Loucy (cell line): ENCODE data around the gene ADAMTSL2.

Experiments used
- H2AFZ ChIP-seq: fragments of 200-600 bp; sonication (generic); 2 replicates; pipeline ENCODE4 v1.6.0; 2016; ENCODE audit warnings: antibody characterized with exemption, mild to moderate bottlenecking, low read length, moderate library complexity
- H3F3A ChIP-seq: fragments of 200-600 bp; 2 replicates; pipeline ENCODE4 v1.6.0; 2016; ENCODE audit warnings: antibody characterized with exemption, low read depth, mild to moderate bottlenecking
- H3K27me3 ChIP-seq: fragments of 200-600 bp; sonication (generic); 2 replicates; pipeline ENCODE4 v1.6.1; 2014; ENCODE audit warnings: low read length, mild to moderate bottlenecking; ENCODE audit not compliant: insufficient read depth, poor library complexity, severe bottlenecking
- H3K36me3 ChIP-seq: fragments of 200-600 bp; sonication (generic); 2 replicates; pipeline ENCODE4 v1.6.1; 2016; ENCODE audit warnings: low read length; ENCODE audit not compliant: insufficient read depth
- H3K4me1 ChIP-seq: fragments of 200-600 bp; sonication (generic); 2 replicates; pipeline ENCODE4 v1.5.1; 2014; ENCODE audit warnings: low read length, mild to moderate bottlenecking; ENCODE audit not compliant: insufficient read depth, poor library complexity, severe bottlenecking
- H3K4me2 ChIP-seq: fragments of 200-600 bp; sonication (generic); 2 replicates; pipeline ENCODE4 v1.6.0; 2014; ENCODE audit warnings: antibody characterized with exemption, low read length, low read depth, mild to moderate bottlenecking; ENCODE audit not compliant: poor library complexity, severe bottlenecking
- H3K4me3 ChIP-seq: fragments of 200-600 bp; sonication (generic); 2 replicates; pipeline ENCODE4 v1.5.1; 2014; ENCODE audit warnings: low read length, mild to moderate bottlenecking, mixed read lengths; ENCODE audit not compliant: poor library complexity, severe bottlenecking
- H3K79me2 ChIP-seq: fragments of 200-600 bp; sonication (generic); 2 replicates; pipeline ENCODE4 v1.6.1; 2014; ENCODE audit warnings: low read length; ENCODE audit not compliant: insufficient read depth
- H3K9ac ChIP-seq: fragments of 200-600 bp; sonication (generic); 2 replicates; pipeline ENCODE4 v1.6.0; 2014; ENCODE audit warnings: mild to moderate bottlenecking, low read depth, low read length, moderate library complexity; ENCODE audit not compliant: poor library complexity, severe bottlenecking
- H3K9me2 ChIP-seq: fragments of 200-600 bp; sonication (generic); replicated peaks from 2 replicates; pipeline ENCODE4 v1.6.1; 2016; ENCODE audit warnings: low read depth, low read length, mixed read lengths
- H3K9me3 ChIP-seq: fragments of 200-600 bp; sonication (generic); 2 replicates; pipeline ENCODE4 v1.6.1; 2014; ENCODE audit warnings: mild to moderate bottlenecking, antibody characterized with exemption, low read length, low read depth; ENCODE audit not compliant: insufficient read depth
- H4K20me1 ChIP-seq: fragments of 200-600 bp; sonication (generic); 2 replicates; pipeline ENCODE4 v1.6.0; 2014; ENCODE audit warnings: antibody characterized with exemption, low read length, mild to moderate bottlenecking; ENCODE audit not compliant: insufficient read depth, poor library complexity, severe bottlenecking
- EZH2phosphoT487 ChIP-seq: fragments of 200-600 bp; IDR thresholded peaks from 2 replicates; pipeline ENCODE4 v1.6.1; 2018; ENCODE audit warnings: antibody characterized with exemption, mild to moderate bottlenecking, moderate library complexity, borderline replicate concordance
- TF ChIP-seq, protein P1 (sequence below): fragments of 200-600 bp; sonication (generic); conservative IDR thresholded peaks from 2 replicates; pipeline ENCODE4 v1.5.1; 2014; ENCODE audit warnings: mild to moderate bottlenecking, antibody characterized with exemption, low read length

ADAMTSL2 gene

DNA sequence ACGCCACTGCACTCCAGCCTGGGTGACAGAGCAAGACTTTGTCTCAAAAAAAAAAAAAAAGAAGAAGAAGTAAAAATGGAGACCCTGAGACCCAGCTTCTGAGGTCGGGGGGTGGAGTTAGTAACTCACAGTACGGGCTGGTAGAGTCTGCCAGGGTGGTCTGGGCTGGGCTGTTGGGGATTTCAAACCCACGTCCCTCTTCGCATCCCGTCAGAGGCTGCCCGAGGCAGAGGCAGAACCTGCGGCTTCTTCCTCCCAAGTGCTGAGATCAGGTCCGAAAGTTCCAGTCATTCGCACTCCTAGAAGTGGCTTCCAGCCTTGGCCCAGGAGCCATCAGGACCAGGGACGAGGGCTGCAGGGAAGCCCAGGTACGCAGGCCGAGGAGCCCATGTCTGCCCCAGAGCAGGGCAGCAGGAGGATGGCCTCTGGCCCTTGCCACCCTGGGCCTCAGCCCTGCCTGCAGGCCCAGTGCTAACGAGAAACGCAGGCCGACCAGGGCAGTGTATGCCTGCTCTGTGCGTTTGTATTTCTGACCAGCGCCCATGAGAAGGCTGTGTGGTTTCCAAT is 45.7 kb upstream of the ADAMTSL2 start:
- Histone ChIP-seq H4K20me1 (no peaks in the 10 kb centered on the region), H3K9me3 (no peaks in the 10 kb centered on the region), H3K4me2 (no peak overlapping the region), H3K4me1 (peaks cover 4% of the 10 kb centered on the region), H3K36me3 (no peaks in the 10 kb centered on the region), H3K9me2 (no peaks in the 10 kb centered on the region), H3F3A (no peaks in the 10 kb centered on the region), H3K79me2 (no peaks in the 10 kb centered on the region), H3K9ac (no peak overlapping the region), H2AFZ (no peak overlapping the region), H3K27me3 (no peaks in the 10 kb centered on the region), H3K4me3 (no peak overlapping the region)
- no peak for TF ChIP-seq EZH2phosphoT487
- TF ChIP-seq, protein P1, sequence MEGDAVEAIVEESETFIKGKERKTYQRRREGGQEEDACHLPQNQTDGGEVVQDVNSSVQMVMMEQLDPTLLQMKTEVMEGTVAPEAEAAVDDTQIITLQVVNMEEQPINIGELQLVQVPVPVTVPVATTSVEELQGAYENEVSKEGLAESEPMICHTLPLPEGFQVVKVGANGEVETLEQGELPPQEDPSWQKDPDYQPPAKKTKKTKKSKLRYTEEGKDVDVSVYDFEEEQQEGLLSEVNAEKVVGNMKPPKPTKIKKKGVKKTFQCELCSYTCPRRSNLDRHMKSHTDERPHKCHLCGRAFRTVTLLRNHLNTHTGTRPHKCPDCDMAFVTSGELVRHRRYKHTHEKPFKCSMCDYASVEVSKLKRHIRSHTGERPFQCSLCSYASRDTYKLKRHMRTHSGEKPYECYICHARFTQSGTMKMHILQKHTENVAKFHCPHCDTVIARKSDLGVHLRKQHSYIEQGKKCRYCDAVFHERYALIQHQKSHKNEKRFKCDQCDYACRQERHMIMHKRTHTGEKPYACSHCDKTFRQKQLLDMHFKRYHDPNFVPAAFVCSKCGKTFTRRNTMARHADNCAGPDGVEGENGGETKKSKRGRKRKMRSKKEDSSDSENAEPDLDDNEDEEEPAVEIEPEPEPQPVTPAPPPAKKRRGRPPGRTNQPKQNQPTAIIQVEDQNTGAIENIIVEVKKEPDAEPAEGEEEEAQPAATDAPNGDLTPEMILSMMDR: no peak

DNA sequence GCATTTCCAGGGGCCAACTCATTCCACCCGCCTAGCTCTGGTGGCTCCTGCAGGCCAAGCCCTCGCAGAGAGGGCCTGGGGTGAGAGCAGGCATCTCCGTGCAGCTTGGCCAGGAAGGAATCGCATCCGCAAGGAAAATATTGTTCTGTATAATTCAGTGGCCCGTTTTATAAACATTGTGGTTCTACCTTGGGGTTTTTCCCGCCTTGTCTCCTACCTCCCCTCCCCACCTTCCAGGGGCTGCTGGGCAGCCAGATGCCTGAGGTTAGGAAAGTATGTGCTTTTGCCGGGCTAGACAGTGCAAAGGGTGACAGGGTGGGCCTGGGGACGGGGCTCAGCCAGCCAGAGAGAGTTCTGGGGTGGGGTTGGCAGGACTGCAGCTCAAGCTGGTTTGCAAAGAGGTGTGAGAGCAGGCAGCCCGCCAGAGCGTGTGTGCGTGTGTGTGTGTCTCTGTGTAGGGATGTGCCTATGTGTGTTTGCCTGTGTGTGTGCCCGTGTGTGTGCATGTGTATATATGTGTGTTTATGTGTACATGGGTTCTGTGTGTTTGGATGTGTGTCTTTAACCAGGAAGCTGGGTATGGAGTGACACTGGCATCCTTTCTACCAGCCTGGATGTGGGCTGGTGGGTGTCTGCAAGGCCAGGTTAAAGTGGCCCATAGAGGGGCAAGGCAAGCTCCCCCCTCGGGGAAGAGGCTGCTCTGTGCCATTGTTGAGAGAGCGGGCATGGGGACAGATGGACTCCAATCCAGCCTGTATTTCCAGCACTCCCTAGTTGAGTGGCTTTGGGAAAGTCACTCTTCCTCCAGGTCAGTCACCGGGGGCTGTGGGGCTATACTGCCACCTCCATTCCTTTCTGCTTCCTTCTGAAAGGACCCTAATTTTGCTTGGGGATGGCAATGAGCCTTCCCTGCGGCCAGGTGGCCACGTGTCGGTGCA is 45.0 kb upstream of the ADAMTSL2 start:
- no peaks in the 10 kb centered on the region for H3K36me3 ChIP-seq
- no peaks in the 10 kb centered on the region for H3K9me3 ChIP-seq
- no peaks in the 10 kb centered on the region for H3F3A ChIP-seq
- H3K4me2 ChIP-seq: no peak overlapping the region
- no peak overlapping the region for H3K9ac ChIP-seq
- TF ChIP-seq, protein P1: no peak
- TF ChIP-seq EZH2phosphoT487: no peak
- no peak overlapping the region for H3K4me3 ChIP-seq
- peaks cover 2% of the 10 kb centered on the region for H3K4me1 ChIP-seq
- H4K20me1 ChIP-seq: no peaks in the 10 kb centered on the region
- H3K79me2 ChIP-seq: no peaks in the 10 kb centered on the region
- no peak overlapping the region for H2AFZ ChIP-seq
- H3K27me3 ChIP-seq: no peaks in the 10 kb centered on the region
- H3K9me2 ChIP-seq: no peaks in the 10 kb centered on the region

DNA sequence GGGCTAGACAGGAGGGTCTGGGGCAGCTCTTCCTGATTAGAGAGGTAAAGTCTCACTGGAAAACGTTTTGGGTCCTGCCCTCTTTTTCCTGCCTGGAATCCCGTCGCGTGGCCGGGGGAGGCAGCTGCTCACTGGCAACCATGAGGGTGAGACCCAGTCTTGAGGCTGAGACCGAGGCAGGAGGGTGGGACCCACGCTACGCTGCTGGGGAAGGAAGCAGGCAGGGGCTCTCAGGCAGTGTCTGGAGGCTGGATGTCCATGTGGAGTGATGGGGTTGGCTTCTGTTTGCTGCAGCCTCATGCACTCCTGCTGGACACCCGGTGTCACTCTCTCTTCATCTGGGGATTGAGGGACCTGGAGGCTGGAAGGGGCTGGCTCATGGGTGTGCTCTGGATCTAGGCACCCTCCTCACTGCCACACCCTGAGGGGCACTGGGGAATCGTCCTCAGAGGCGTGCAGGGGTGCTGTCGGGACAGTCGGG is 44.3 kb upstream of the ADAMTSL2 start:
- Histone ChIP-seq H3K4me1 (no peaks in the 10 kb centered on the region), H3K9ac (no peak overlapping the region), H3K9me2 (no peaks in the 10 kb centered on the region), H3K36me3 (no peaks in the 10 kb centered on the region), H3K27me3 (no peaks in the 10 kb centered on the region), H3K4me3 (no peak overlapping the region), H4K20me1 (no peaks in the 10 kb centered on the region), H3F3A (no peaks in the 10 kb centered on the region), H3K79me2 (no peaks in the 10 kb centered on the region), H3K9me3 (no peaks in the 10 kb centered on the region), H2AFZ (no peak overlapping the region), H3K4me2 (no peak overlapping the region)
- TF ChIP-seq EZH2phosphoT487: no peak
- TF ChIP-seq, protein P1: no peak
